Thoracic aorta (tissue), 2 donors: Measurements from ENCODE around the gene PYGL. TPM values are rescaled to one million over a fixed set of nuclear protein-coding genes. Genes with fewer than 3 reads are reported as not detected.

ENCODE experiments used
- ATAC-seq: fragments of 150-250 bp; one replicate; pipeline ENCODE4 v1.8.0; 2017; ENCODE audit warnings: low read depth; ENCODE audit not compliant: insufficient number of reproducible peaks, low FRiP score
- DNase-seq: peaks from one replicate; pipeline ENCODE4 v3.0.0-alpha.2; 2020; ENCODE audit warnings: low spot score
- H3K27ac ChIP-seq, 2 donors: fragments of 200-600 bp; sonication (generic); 1 replicate in 1 of 2; 2 replicates in 1 of 2; pipeline ENCODE4 v1.5.1; 2016; ENCODE audit warnings: mild to moderate bottlenecking in 2 of 2, moderate library complexity in 2 of 2
- H3K27me3 ChIP-seq: fragments of 200-600 bp; sonication (generic); replicated peaks from 2 replicates; pipeline ENCODE4 v1.6.0; 2016; ENCODE audit warnings: mild to moderate bottlenecking; ENCODE audit not compliant: insufficient read depth
- H3K36me3 ChIP-seq: fragments of 200-600 bp; sonication (generic); one replicate; pipeline ENCODE4 v1.5.1; 2016
- H3K4me1 ChIP-seq, 2 donors: fragments of 200-600 bp; sonication (generic); 1 replicate in 1 of 2; 2 replicates in 1 of 2; pipeline versions ENCODE4 v1.5.1 to v1.6.0; 2016; ENCODE audit warnings: low read depth in 2 of 2, mild to moderate bottlenecking in 1 of 2; ENCODE audit not compliant: control insufficient read depth in 1 of 2
- H3K4me3 ChIP-seq: fragments of 200-600 bp; sonication (generic); 2 replicates; pipeline ENCODE4 v1.5.1; 2016; ENCODE audit warnings: mild to moderate bottlenecking
- H3K9me3 ChIP-seq: fragments of 200-600 bp; sonication (generic); 2 replicates; pipeline ENCODE4 v1.5.1; 2016
- total RNA-seq, 2 donors: library from RNA; depleted of rRNA; stranded (reverse); fragments of >200 nt; gene quantifications; one replicate each; pipeline versions ENCODE4 v1.1.0 to v1.2.3, GENCODE V29; 2016
- TF ChIP-seq, protein P1 (sequence below): fragments of 200-600 bp; sonication (generic); IDR thresholded peaks from one replicate; pipeline ENCODE4 v1.5.1; 2019; ENCODE audit warnings: antibody characterized with exemption

PYGL gene
- total RNA-seq, 2 donors from 2014 or later = 39.9 to 51.2 TPM

DNA sequence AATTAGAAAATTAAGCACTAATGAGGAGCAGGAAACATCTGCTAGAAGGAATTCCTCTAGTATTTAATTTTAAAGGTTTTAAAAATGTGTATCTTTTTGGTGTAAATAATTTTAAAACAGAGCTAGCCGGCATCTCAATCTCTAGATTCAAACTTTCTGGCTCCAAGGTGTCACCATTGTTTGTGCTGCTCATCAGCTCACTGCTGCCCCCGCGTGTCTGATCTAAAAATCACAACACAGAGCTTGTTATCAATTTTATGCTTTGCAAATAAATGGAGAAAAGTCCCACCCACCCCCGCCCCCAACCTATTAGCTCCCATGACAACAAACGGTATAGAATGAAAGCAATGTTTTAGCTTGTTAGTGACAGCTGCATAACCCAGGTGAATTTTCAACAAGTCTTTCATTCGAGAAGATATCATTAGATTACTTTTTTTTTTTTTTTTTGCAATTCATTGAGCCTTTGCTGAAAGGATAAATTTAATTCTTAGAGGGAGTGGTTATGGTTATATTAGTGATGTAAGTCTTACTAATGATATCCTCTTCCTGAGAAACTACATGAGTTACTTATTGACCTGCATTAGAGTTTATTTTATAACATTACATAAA, 83.7 kb downstream of the PYGL start:
- no peaks in the 10 kb centered on the region for H3K27me3 ChIP-seq
- TF ChIP-seq, protein P1, sequence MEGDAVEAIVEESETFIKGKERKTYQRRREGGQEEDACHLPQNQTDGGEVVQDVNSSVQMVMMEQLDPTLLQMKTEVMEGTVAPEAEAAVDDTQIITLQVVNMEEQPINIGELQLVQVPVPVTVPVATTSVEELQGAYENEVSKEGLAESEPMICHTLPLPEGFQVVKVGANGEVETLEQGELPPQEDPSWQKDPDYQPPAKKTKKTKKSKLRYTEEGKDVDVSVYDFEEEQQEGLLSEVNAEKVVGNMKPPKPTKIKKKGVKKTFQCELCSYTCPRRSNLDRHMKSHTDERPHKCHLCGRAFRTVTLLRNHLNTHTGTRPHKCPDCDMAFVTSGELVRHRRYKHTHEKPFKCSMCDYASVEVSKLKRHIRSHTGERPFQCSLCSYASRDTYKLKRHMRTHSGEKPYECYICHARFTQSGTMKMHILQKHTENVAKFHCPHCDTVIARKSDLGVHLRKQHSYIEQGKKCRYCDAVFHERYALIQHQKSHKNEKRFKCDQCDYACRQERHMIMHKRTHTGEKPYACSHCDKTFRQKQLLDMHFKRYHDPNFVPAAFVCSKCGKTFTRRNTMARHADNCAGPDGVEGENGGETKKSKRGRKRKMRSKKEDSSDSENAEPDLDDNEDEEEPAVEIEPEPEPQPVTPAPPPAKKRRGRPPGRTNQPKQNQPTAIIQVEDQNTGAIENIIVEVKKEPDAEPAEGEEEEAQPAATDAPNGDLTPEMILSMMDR = peak; percentile 77
- H3K4me3 ChIP-seq = peak overlapping the region; percentile 96
- H3K27ac ChIP-seq = peak overlapping the region; percentile 49 to 73
- DNase-seq (peak; percentile 40), ATAC-seq (no peak)
- peaks cover 0 to 5% of the 10 kb centered on the region in 2 donors for H3K4me1 ChIP-seq
- no peaks in the 10 kb centered on the region for H3K9me3 ChIP-seq
- H3K36me3 ChIP-seq = no peaks in the 10 kb centered on the region

DNA sequence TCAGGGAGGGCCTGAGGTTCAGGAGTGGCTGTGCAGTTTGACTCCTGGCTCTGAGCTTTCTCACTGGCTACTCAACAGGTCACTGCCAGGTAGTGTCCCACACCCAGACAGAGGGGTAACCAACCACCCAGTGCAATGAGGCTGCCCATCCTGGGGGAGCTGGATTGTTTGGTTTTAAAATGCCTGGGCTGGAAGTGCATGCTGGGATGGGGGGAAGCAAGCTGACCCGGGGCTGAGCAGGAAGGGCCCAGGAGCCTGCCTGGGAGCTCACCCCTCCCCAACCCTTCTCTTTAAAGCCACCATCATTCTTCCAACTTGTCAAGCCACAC, 85.0 kb downstream of the PYGL start:
- TF ChIP-seq, protein P1 = no peak
- Histone ChIP-seq H3K4me1 (peaks cover 0 to 5% of the 10 kb centered on the region in 2 donors), H3K27me3 (no peaks in the 10 kb centered on the region), H3K36me3 (no peaks in the 10 kb centered on the region), H3K4me3 (peak overlapping the region; percentile 96), H3K27ac (peak overlapping the region; percentile 22 to 49), H3K9me3 (no peaks in the 10 kb centered on the region)
- DNase-seq (no peak), ATAC-seq (no peak)

DNA sequence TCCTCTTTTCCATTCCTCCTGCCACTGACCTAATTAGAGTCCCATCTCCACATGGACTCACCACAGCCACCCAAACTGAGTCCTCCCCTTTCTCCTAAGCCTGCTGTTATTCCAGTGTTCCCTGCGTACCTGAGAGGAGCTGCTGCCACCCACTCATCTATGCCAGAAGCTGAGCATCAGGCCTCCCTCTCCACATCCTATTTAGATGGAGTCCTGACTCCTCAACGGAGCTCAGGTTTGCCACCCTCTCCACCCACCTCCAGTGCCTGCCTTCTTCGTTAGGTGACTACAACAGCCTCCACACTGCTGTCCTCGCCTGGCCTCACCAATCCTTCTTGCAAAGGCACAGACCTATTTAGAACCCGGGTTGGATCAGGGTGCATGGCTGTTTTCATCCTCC, 87.6 kb downstream of the PYGL start:
- TF ChIP-seq, protein P1 = no peak
- no peak overlapping the region for H3K4me3 ChIP-seq
- H3K27me3 ChIP-seq = no peaks in the 10 kb centered on the region
- no peak for DNase-seq
- H3K9me3 ChIP-seq = no peaks in the 10 kb centered on the region
- no peak for ATAC-seq
- H3K4me1 ChIP-seq = peaks cover 0 to 5% of the 10 kb centered on the region in 2 donors
- H3K27ac ChIP-seq = no peak overlapping the region
- H3K36me3 ChIP-seq = no peaks in the 10 kb centered on the region

DNA sequence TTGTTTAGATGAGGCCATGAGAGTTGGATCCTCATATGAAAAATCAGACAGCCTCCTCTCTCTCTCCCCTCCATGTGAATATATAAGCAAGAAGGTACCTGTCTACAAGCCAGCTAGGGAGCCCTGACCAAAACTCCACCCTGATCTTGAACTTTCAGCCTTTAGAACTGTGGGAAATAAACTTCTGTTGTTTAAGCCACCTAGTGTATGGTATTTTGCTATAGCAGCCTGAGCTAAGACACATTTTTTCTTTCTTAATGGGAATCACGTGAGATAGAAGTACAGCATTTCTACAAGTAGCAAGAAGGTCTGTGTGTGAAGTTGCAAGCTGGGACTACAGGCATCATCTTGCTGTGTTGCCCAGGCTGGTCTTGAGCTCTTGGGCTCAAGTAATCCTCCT, 88.7 kb downstream of the PYGL start:
- H3K9me3 ChIP-seq = no peaks in the 10 kb centered on the region
- ATAC-seq (no peak), DNase-seq (no peak)
- H3K4me1 ChIP-seq = peaks cover 0 to 5% of the 10 kb centered on the region in 2 donors
- no peaks in the 10 kb centered on the region for H3K27me3 ChIP-seq
- H3K36me3 ChIP-seq = no peaks in the 10 kb centered on the region
- H3K4me3 ChIP-seq = no peak overlapping the region
- H3K27ac ChIP-seq = no peak overlapping the region
- TF ChIP-seq, protein P1 = no peak

Other genes with a start within 250 kb of the PYGL start
- 10 to 100 TPM; 31.0 to 37.4 TPM for gene NIN, start 113.3 kb downstream of the PYGL start, total RNA-seq
- not detected for gene ABHD12B, start 72.4 kb downstream of the PYGL start, total RNA-seq
- 1 to 10 TPM in 1 of 2 donors, under 1 TPM in 1; 0.41 to 2.1 TPM for gene TRIM9, start 150.6 kb upstream of the PYGL start, total RNA-seq